Sigmoid colon (tissue), 3 donors: ENCODE data around the gene ZNF695.

Experiments used
- CTCF ChIP-seq, 4 experiments: fragments of 450-650 bp in 3 of 4; fragments of 200-600 bp in 1 of 4; IDR thresholded peaks; one replicate each; pipeline ENCODE4 v1.5.1; 2016 to 2019; ENCODE audit warnings: antibody characterized with exemption in 4 of 4, mild to moderate bottlenecking in 3 of 4, moderate library complexity in 2 of 4
- POLR2A ChIP-seq, 2 donors: fragments of 450-650 bp; IDR thresholded peaks; one replicate each; pipeline ENCODE4 v1.6.1; 2016; ENCODE audit warnings: antibody characterized with exemption in 2 of 2, mild to moderate bottlenecking in 2 of 2, moderate library complexity in 2 of 2

- TF ChIP-seq CTCF (IDR thresholded peaks at IDR 0.05): no peak
- no peak for TF ChIP-seq POLR2A (IDR thresholded peaks at IDR 0.05)
Measured at GRCh38 chr1:247054992-247055415, 47.1 kb upstream of the ZNF695 start.
